ENCODE data around the gene GIGYF2.
"Not testable (repeated sequence)": the region's sequence is repeated elsewhere in the genome, so short reads cannot be mapped to it uniquely, and the experiment has no call there.

GIGYF2 gene

DNA sequence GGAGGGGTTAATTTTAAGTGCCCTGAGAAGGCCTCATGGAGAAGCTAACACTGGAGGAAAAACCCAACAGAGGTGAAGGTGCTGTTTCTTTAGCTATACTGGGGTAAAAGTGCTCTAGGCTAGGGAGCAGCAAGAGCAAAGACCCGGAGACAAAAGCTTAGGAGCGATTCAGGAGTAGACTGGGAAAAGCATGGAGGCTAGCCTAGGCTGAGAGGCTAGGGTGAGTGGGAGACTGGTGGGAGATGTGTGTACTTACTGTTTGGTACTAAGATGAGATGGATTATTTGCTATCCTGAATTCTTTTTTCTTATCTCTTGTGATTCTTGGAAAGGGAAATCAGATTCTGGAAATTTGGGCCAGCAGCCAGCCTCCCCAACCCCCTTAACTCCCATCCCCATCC lies 2.0 kb downstream of the GIGYF2 start:
- no peak overlapping the region for H3K27ac ChIP-seq
- H3K27me3 ChIP-seq: no peaks in the 10 kb centered on the region
- peak overlapping the region in 1 of 2 donors; percentile 99 for H3K4me3 ChIP-seq
- peaks cover 0 to 5% (median 4%) of the 10 kb centered on the region in 3 donors for H3K36me3 ChIP-seq
- no peak for DNase-seq
- H3K4me1 ChIP-seq: peaks cover 0 to 54% (median 31%) of the 10 kb centered on the region in 4 donors
- TF ChIP-seq, protein P1, sequence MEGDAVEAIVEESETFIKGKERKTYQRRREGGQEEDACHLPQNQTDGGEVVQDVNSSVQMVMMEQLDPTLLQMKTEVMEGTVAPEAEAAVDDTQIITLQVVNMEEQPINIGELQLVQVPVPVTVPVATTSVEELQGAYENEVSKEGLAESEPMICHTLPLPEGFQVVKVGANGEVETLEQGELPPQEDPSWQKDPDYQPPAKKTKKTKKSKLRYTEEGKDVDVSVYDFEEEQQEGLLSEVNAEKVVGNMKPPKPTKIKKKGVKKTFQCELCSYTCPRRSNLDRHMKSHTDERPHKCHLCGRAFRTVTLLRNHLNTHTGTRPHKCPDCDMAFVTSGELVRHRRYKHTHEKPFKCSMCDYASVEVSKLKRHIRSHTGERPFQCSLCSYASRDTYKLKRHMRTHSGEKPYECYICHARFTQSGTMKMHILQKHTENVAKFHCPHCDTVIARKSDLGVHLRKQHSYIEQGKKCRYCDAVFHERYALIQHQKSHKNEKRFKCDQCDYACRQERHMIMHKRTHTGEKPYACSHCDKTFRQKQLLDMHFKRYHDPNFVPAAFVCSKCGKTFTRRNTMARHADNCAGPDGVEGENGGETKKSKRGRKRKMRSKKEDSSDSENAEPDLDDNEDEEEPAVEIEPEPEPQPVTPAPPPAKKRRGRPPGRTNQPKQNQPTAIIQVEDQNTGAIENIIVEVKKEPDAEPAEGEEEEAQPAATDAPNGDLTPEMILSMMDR (IDR thresholded peaks at IDR 0.05): no peak
- intact Hi-C loops (cut with DNase I; ENCODE audit: low total_unique reads): loop anchor here (10.0 kb wide), 1 partner anchor 84 kb away; no protein-coding TSS in a partner anchor
- no peaks in the 10 kb centered on the region for H3K9me3 ChIP-seq

DNA sequence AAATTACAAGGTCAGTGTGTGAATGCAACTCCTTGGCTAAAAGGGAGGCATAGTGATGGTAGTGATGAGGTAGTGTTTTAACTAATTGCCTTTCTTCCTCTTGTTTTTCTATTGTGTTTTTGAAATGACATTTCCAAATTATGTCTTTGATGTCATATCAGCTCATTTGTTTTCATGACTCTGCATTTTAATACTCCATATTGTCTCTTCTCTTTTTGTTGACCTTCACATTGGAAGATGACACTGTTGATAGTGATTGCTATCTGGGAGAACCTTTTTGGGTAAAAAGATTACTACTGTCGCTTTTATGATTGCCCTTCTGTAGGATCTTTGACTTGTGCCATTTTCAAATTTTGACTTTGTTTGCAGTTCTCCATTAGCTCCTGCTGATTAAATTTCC lies 3.0 kb downstream of the GIGYF2 start:
- H3K9me3 ChIP-seq: no peaks in the 10 kb centered on the region
- H3K4me1 ChIP-seq: peaks cover 0 to 54% (median 31%) of the 10 kb centered on the region in 4 donors
- peaks cover 0 to 14% (median 12%) of the 10 kb centered on the region in 3 donors for H3K36me3 ChIP-seq
- intact Hi-C loops (cut with DNase I; ENCODE audit: low total_unique reads): no loop called here
- TF ChIP-seq, protein P1 (IDR thresholded peaks at IDR 0.05): no peak
- no peak for DNase-seq
- H3K27me3 ChIP-seq: no peaks in the 10 kb centered on the region
- H3K27ac ChIP-seq: no peak overlapping the region
- no peak overlapping the region for H3K4me3 ChIP-seq

- peaks cover 0 to 8% (median 4%) of the 10 kb centered on the region in 4 donors for H3K4me1 ChIP-seq
- no peak for DNase-seq
- H3K27me3 ChIP-seq: no peaks in the 10 kb centered on the region
- no peaks in the 10 kb centered on the region for H3K9me3 ChIP-seq
- H3K36me3 ChIP-seq: peaks cover 15 to 41% (median 39%) of the 10 kb centered on the region in 3 donors
- TF ChIP-seq, protein P1 (IDR thresholded peaks at IDR 0.05): no peak
- intact Hi-C loops (cut with DNase I; ENCODE audit: low total_unique reads): no loop called here
- H3K27ac ChIP-seq: no peak overlapping the region
- no peak overlapping the region for H3K4me3 ChIP-seq
Observed at GRCh38 chr2:232707076-232707475, 9.9 kb downstream of the GIGYF2 start.

- Histone ChIP-seq H3K9me3 (no peaks in the 10 kb centered on the region), H3K27ac (no peak overlapping the region), H3K36me3 (peaks cover 0 to 15% (median 9%) of the 10 kb centered on the region in 3 donors), H3K4me1 (peaks cover 0 to 7% (median 4%) of the 10 kb centered on the region in 4 donors), H3K27me3 (no peaks in the 10 kb centered on the region), H3K4me3 (no peak overlapping the region)
- intact Hi-C loops (cut with DNase I; ENCODE audit: low total_unique reads): no loop called here
- TF ChIP-seq, protein P1 (IDR thresholded peaks at IDR 0.05): no peak
- DNase-seq: no peak
Observed at GRCh38 chr2:232713505-232713904, 16.4 kb downstream of the GIGYF2 start.

DNA sequence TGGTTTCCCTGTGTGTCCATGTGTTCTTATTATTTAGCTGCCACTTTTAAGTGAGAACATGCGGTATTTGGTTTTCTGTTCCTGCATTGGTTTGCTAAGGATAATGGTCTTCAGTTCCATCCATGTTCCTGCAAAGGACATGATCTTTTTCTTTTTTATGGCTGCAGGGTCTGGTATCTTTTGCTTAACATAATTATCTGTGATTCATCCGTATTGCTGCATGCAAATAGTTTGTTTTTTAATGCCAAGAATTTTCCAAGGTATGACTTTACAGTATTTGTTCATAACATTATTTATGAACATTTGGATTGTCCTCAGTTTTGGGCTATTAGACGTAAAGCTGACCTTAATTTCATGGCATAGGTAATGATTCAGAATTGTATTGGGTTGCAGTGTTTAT lies 17.8 kb downstream of the GIGYF2 start:
- H3K9me3 ChIP-seq: no peaks in the 10 kb centered on the region
- H3K4me1 ChIP-seq: peaks cover 0 to 16% (median 5%) of the 10 kb centered on the region in 4 donors
- H3K27ac ChIP-seq: no peak overlapping the region
- no peaks in the 10 kb centered on the region for H3K27me3 ChIP-seq
- peaks cover 0 to 7% (median 3%) of the 10 kb centered on the region in 3 donors for H3K36me3 ChIP-seq
- DNase-seq: no peak
- intact Hi-C loops (cut with DNase I; ENCODE audit: low total_unique reads): no loop called here
- TF ChIP-seq, protein P1 (IDR thresholded peaks at IDR 0.05): no peak
- no peak overlapping the region for H3K4me3 ChIP-seq

GRCh38 chr2:232720056-232720455 lies 22.9 kb downstream of the GIGYF2 start:
- intact Hi-C loops (cut with DNase I; ENCODE audit: low total_unique reads); H3K4me3 ChIP-seq; DNase-seq; H3K9me3 ChIP-seq; H3K27me3 ChIP-seq; H3K27ac ChIP-seq: not testable (repeated sequence)
- H3K4me1 ChIP-seq: peaks cover 0 to 15% (median 5%) of the 10 kb centered on the region in 4 donors
- H3K36me3 ChIP-seq: peaks cover 7 to 13% (median 11%) of the 10 kb centered on the region in 3 donors
